ENCODE results near the gene FURIN. TPM values are rescaled to one million over a fixed set of nuclear protein-coding genes. Genes with fewer than 3 reads are reported as not detected.
A peak's percentile ranks its signal among the peaks of the same experiment; 100 is the strongest.
"Not testable (repeated sequence)": the region's sequence is repeated elsewhere in the genome, so short reads cannot be mapped to it uniquely, and the experiment has no call there.

The FURIN gene
- polyA plus RNA-seq, 2 donors, result 21.0 to 22.3 TPM

DNA sequence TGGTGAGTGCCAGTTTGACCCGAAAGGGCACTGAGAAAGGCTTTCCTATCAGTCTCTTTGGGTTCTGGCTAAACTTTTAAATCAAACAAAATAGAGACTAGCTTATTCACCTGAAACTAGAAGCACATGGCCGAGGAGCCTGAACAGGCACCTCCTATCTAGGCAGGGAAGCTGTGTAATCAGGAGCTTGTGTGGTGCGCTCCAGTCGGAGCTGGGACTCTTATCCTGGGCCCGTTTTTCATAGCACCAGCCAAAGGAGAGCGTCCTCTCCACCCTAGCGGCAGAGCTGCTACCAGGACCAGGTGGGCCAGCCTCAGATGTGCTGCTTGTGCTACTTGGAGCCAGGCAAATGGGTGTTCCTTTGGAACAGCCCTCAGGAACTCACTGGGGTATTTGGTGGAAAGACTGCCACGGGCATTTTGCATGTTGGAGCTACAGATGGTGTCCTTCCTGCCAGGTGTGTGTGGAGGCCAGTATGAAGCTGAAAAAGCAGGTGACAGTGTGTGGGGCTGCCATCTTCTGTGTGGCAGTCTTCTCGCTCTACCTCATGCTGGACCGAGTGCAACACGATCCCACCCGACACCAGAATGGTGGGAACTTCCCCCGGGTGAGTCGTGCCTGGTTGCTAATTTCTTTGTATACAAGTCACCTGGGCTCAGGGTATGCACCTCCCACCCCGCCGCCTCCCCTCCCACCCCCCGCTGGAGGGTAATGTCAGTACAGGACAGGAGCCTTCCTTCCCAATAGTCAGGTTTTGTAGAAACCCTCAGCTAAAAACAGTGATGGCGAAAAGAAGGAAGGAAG, 35.5 kb downstream of the FURIN start:
- Histone ChIP-seq H3K27ac (ENCODE audit: low read depth in 2 of 2, low read length in 1 of 2) (peak overlapping the region; percentile 53 to 89), H3K36me3 (ENCODE audit: control insufficient read depth in 2 of 2, insufficient read depth in 2 of 2, low read length in 1 of 2) (peaks cover 22 to 26% of the 10 kb centered on the region in 2 donors), H3K9me3 (ENCODE audit: control insufficient read depth in 2 of 2, insufficient read depth in 1 of 2, low read depth in 1 of 2, low read length in 1 of 2) (no peaks in the 10 kb centered on the region), H3K4me3 (ENCODE audit: low read depth in 1 of 2, low read length in 2 of 2) (peak overlapping the region in 1 of 2 donors; percentile 73), H3K27me3 (ENCODE audit: control insufficient read depth in 1 of 2, insufficient read depth in 2 of 2, low read length in 2 of 2) (no peaks in the 10 kb centered on the region), H3K4me1 (ENCODE audit: control insufficient read depth in 2 of 2, insufficient read depth in 2 of 2, low read length in 1 of 2) (peaks cover 0 to 4% of the 10 kb centered on the region in 2 donors)
- 49 to 64% methylated on average over 18 of the region's 18 CpGs for WGBS, 2 donors

DNA sequence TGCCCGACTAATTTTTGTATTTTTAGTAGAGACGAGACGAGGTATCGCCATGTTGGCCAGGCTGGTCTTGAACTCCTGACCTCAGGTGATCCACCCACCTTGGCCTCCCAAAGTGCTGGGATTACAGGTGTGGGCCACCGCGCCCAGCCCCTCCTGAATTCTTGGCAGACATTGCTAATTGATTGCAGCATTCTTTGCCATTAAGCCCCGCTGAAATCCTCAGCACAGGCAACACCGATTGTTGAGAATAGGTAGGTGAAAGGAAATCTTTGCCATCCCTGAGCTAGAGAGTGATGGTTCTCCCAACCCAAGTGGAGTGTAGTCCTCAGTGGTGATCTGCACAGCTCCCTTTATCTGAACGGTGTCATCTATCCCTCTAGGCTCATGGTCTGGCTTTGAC, 36.4 kb downstream of the FURIN start:
- Histone ChIP-seq H3K27ac (ENCODE audit: low read depth in 2 of 2, low read length in 1 of 2) (no peak overlapping the region), H3K9me3 (ENCODE audit: control insufficient read depth in 2 of 2, insufficient read depth in 1 of 2, low read depth in 1 of 2, low read length in 1 of 2) (no peaks in the 10 kb centered on the region), H3K4me3 (ENCODE audit: low read depth in 1 of 2, low read length in 2 of 2) (no peak overlapping the region), H3K36me3 (ENCODE audit: control insufficient read depth in 2 of 2, insufficient read depth in 2 of 2, low read length in 1 of 2) (peaks cover 22 to 31% of the 10 kb centered on the region in 2 donors), H3K27me3 (ENCODE audit: control insufficient read depth in 1 of 2, insufficient read depth in 2 of 2, low read length in 2 of 2) (no peaks in the 10 kb centered on the region), H3K4me1 (ENCODE audit: control insufficient read depth in 2 of 2, insufficient read depth in 2 of 2, low read length in 1 of 2) (peaks cover 0 to 4% of the 10 kb centered on the region in 2 donors)
- 90 to 94% methylated on average over 9 of the region's 9 CpGs for WGBS, 2 donors

DNA sequence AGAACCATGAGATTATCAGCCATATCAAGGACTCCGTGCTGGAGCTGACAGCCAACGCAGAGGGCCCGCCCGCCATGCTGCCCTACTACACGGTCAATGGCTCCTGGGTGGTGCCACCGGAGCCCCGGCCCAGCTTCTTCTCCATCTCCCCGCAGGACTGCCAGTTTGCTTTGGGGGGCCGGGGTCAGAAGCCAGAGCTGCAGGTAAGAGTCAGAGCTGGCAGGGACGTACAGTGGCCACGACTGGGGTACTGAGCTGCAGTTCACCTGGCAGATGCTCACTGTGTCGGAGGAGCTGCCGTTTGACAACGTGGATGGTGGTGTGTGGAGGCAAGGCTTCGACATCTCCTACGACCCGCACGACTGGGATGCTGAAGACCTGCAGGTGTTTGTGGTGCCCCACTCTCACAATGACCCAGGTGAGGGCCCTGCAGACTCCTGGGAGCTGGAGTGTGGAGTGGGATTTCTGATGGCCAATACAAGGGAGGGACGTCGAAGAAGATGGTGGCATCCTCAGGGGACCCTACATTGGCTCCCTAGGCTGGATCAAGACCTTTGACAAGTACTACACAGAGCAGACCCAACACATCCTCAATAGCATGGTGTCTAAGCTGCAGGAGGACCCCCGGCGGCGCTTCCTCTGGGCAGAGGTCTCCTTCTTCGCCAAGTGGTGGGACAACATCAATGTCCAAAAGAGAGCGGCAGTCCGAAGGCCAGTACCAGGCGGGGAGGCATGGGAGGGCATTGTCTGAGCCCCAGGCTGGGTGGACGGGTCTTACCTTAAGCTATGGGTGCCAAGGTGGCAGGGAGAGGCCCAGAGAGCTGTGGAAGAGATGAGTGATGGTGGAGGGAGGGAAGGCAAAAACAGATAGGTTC, 37.2 kb downstream of the FURIN start:
- Histone ChIP-seq H3K4me3 (ENCODE audit: low read depth in 1 of 2, low read length in 2 of 2) (no peak overlapping the region), H3K36me3 (ENCODE audit: control insufficient read depth in 2 of 2, insufficient read depth in 2 of 2, low read length in 1 of 2) (peaks cover 25 to 37% of the 10 kb centered on the region in 2 donors), H3K27ac (ENCODE audit: low read depth in 2 of 2, low read length in 1 of 2) (no peak overlapping the region), H3K9me3 (ENCODE audit: control insufficient read depth in 2 of 2, insufficient read depth in 1 of 2, low read depth in 1 of 2, low read length in 1 of 2) (no peaks in the 10 kb centered on the region), H3K27me3 (ENCODE audit: control insufficient read depth in 1 of 2, insufficient read depth in 2 of 2, low read length in 2 of 2) (no peaks in the 10 kb centered on the region), H3K4me1 (ENCODE audit: control insufficient read depth in 2 of 2, insufficient read depth in 2 of 2, low read length in 1 of 2) (peaks cover 0 to 4% of the 10 kb centered on the region in 2 donors)
- 94 to 96% methylated on average over 28 of the region's 28 CpGs for WGBS, 2 donors

DNA sequence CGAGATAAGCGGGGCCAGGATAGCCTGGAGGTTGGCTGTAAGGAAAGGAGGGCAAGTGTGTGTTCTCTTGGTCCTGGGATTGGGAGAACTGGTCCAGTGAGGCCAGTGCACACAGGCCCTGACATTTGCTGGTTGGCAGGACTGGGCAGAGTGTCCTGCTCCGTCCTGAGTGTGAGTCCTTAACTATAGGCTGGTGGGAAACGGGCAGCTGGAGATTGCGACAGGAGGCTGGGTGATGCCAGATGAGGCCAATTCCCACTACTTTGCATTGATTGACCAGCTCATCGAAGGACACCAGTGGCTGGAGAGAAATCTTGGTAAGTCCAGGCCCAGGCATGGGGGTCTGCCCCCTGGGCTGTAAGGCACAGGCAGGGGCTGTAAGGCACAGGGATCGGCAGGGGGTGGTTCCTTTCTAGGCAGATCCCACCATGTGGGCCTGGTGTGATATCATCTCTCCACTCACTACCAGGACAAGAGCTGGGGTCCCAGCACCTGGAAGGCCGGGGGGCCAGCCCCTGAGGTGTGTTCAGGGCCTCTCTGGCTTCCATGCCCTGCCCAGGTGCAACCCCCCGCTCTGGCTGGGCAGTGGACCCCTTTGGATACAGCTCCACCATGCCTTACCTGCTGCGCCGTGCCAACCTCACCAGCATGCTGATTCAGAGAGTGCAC, 37.9 kb downstream of the FURIN start:
- 86 to 97% methylated on average over 11 of the region's 11 CpGs for WGBS, 2 donors
- Histone ChIP-seq H3K4me1 (ENCODE audit: control insufficient read depth in 2 of 2, insufficient read depth in 2 of 2, low read length in 1 of 2) (peaks cover 0 to 4% of the 10 kb centered on the region in 2 donors), H3K27me3 (ENCODE audit: control insufficient read depth in 1 of 2, insufficient read depth in 2 of 2, low read length in 2 of 2) (no peaks in the 10 kb centered on the region)

DNA sequence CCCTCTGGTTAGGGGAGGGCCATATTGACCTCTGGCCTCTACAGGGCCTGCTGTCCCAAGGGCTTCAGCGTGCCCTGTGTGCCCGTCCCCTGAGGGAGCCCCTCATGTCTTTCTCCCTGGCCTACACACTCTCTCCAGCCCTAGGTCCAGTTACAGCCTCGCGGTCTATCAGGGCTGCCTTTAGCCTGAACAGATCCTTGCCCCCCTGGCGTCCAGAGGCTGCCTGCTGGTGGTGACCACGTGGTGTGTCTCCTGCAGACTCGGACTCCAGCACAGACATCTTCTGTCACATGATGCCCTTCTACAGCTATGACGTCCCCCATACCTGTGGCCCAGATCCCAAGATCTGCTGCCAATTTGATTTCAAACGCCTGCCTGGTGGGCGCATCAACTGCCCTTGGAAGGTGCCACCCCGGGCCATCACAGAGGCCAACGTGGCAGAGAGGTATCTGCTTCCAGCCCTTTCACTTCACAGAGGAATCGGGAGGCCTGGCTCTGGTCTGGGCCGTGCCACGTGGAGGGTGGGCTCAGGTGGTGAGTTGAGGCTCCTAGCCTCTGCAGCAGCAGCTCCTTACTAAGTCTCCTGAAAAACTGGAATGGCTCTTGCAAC, 38.8 kb downstream of the FURIN start:
- H3K4me3 ChIP-seq (ENCODE audit: low read depth in 1 of 2, low read length in 2 of 2), result no peak overlapping the region
- H3K27me3 ChIP-seq (ENCODE audit: control insufficient read depth in 1 of 2, insufficient read depth in 2 of 2, low read length in 2 of 2), result no peaks in the 10 kb centered on the region
- H3K9me3 ChIP-seq (ENCODE audit: control insufficient read depth in 2 of 2, insufficient read depth in 1 of 2, low read depth in 1 of 2, low read length in 1 of 2), result no peaks in the 10 kb centered on the region
- 87 to 91% methylated on average over 15 of the region's 15 CpGs for WGBS, 2 donors
- H3K36me3 ChIP-seq (ENCODE audit: control insufficient read depth in 2 of 2, insufficient read depth in 2 of 2, low read length in 1 of 2), result peaks cover 35 to 52% of the 10 kb centered on the region in 2 donors
- H3K4me1 ChIP-seq (ENCODE audit: control insufficient read depth in 2 of 2, insufficient read depth in 2 of 2, low read length in 1 of 2), result peaks cover 0 to 4% of the 10 kb centered on the region in 2 donors
- no peak overlapping the region for H3K27ac ChIP-seq (ENCODE audit: low read depth in 2 of 2, low read length in 1 of 2)

More for the DNA sequence above, 37.9 kb downstream of the FURIN start:
- Histone ChIP-seq H3K27ac (ENCODE audit: low read depth in 2 of 2, low read length in 1 of 2) (no peak overlapping the region), H3K9me3 (ENCODE audit: control insufficient read depth in 2 of 2, insufficient read depth in 1 of 2, low read depth in 1 of 2, low read length in 1 of 2) (no peaks in the 10 kb centered on the region), H3K36me3 (ENCODE audit: control insufficient read depth in 2 of 2, insufficient read depth in 2 of 2, low read length in 1 of 2) (peaks cover 31 to 45% of the 10 kb centered on the region in 2 donors), H3K4me3 (ENCODE audit: low read depth in 1 of 2, low read length in 2 of 2) (no peak overlapping the region)

DNA sequence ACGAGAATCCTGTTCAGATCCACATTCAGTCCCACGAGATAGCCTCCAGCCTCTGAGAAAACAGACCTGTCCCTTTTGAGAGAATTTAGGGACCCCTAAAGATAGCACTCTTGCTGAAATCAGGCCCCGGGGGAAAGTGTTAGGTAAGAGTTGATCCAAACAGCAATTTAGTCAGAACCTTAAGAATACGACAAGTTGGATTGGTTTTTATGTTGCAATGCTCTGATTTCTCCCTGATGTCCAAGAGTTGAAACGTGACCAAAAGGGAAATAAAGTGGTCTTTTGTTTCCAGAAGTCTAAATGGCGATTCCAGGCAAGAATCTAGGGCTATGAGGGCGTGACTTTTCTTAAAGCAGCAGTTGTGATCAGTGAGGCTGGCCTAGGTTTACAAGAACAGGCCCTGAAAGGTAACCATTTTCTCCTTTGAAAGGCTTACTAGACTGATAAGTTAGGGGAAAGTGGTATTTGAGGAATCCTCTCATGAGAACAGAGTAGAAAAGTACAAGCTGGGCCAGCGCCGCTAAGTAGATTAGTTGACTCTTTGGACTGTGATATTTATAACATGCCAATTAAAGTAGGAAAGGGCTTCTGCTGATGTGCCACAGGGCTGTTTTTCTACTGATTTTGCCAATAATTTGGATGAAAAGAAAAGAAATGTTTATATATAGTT, 39.6 kb downstream of the FURIN start:
- no peak overlapping the region for H3K27ac ChIP-seq (ENCODE audit: low read depth in 2 of 2, low read length in 1 of 2)
- H3K4me3 ChIP-seq (ENCODE audit: low read depth in 1 of 2, low read length in 2 of 2), result no peak overlapping the region
- H3K36me3 ChIP-seq (ENCODE audit: control insufficient read depth in 2 of 2, insufficient read depth in 2 of 2, low read length in 1 of 2), result peaks cover 43 to 61% of the 10 kb centered on the region in 2 donors
- no peaks in the 10 kb centered on the region for H3K9me3 ChIP-seq (ENCODE audit: control insufficient read depth in 2 of 2, insufficient read depth in 1 of 2, low read depth in 1 of 2, low read length in 1 of 2)
- no peaks in the 10 kb centered on the region for H3K27me3 ChIP-seq (ENCODE audit: control insufficient read depth in 1 of 2, insufficient read depth in 2 of 2, low read length in 2 of 2)
- H3K4me1 ChIP-seq (ENCODE audit: control insufficient read depth in 2 of 2, insufficient read depth in 2 of 2, low read length in 1 of 2), result peaks cover 0 to 4% of the 10 kb centered on the region in 2 donors
- WGBS, 2 donors, result 79 to 84% methylated on average over 9 of the region's 9 CpGs

DNA sequence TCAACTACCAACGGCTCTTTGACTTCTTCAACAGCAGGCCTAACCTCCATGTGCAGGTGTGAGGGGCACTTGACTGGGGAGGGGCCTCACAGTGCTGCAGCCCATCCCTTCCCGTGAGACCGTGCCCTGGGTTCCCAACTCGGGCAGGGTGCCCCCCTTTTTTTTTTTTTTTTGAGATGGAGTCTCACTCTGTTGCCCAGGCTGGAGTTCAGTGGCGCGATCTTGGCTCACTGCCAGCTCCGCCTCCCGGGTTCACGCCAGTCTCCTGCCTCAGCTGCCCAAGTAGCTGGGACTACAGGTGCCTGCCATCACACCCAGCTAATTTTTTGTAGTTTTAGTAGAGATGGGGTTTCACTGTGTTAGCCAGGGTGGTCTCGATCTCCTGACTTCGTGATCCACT, 41.1 kb downstream of the FURIN start:
- H3K4me3 ChIP-seq (ENCODE audit: low read depth in 1 of 2, low read length in 2 of 2); H3K27me3 ChIP-seq (ENCODE audit: control insufficient read depth in 1 of 2, insufficient read depth in 2 of 2, low read length in 2 of 2); H3K9me3 ChIP-seq (ENCODE audit: control insufficient read depth in 2 of 2, insufficient read depth in 1 of 2, low read depth in 1 of 2, low read length in 1 of 2); H3K4me1 ChIP-seq (ENCODE audit: control insufficient read depth in 2 of 2, insufficient read depth in 2 of 2, low read length in 1 of 2); H3K27ac ChIP-seq (ENCODE audit: low read depth in 2 of 2, low read length in 1 of 2): not testable (repeated sequence)
- WGBS, 2 donors, result 82 to 85% methylated on average over 11 of the region's 11 CpGs
- peaks cover 47 to 73% of the 10 kb centered on the region in 2 donors for H3K36me3 ChIP-seq (ENCODE audit: control insufficient read depth in 2 of 2, insufficient read depth in 2 of 2, low read length in 1 of 2)

DNA sequence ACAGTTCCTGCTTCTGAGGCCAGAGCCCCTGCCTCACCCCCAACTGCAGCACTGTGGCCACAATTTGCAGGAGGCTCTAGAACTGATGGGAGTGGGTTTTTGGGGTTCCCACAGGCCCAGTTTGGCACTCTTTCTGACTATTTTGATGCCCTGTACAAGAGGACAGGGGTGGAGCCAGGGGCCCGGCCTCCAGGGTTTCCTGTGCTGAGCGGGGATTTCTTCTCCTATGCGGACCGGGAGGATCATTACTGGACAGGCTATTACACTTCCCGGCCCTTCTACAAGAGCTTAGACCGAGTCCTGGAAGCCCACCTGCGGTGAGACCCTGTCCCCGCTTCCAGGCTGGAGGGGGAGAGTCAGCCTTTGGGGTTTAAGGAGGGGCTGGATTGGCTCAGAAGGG, 41.6 kb downstream of the FURIN start:
- H3K4me3 ChIP-seq (ENCODE audit: low read depth in 1 of 2, low read length in 2 of 2), result no peak overlapping the region
- no peak overlapping the region for H3K27ac ChIP-seq (ENCODE audit: low read depth in 2 of 2, low read length in 1 of 2)
- H3K27me3 ChIP-seq (ENCODE audit: control insufficient read depth in 1 of 2, insufficient read depth in 2 of 2, low read length in 2 of 2), result no peaks in the 10 kb centered on the region
- H3K4me1 ChIP-seq (ENCODE audit: control insufficient read depth in 2 of 2, insufficient read depth in 2 of 2, low read length in 1 of 2), result no peaks in the 10 kb centered on the region
- 93% methylated on average over 8 of the region's 8 CpGs for WGBS, 2 donors
- H3K36me3 ChIP-seq (ENCODE audit: control insufficient read depth in 2 of 2, insufficient read depth in 2 of 2, low read length in 1 of 2), result peaks cover 47 to 76% of the 10 kb centered on the region in 2 donors
- H3K9me3 ChIP-seq (ENCODE audit: control insufficient read depth in 2 of 2, insufficient read depth in 1 of 2, low read depth in 1 of 2, low read length in 1 of 2), result no peaks in the 10 kb centered on the region
